ENCODE results near the gene MAGEA4.

Gene MAGEA4

DNA sequence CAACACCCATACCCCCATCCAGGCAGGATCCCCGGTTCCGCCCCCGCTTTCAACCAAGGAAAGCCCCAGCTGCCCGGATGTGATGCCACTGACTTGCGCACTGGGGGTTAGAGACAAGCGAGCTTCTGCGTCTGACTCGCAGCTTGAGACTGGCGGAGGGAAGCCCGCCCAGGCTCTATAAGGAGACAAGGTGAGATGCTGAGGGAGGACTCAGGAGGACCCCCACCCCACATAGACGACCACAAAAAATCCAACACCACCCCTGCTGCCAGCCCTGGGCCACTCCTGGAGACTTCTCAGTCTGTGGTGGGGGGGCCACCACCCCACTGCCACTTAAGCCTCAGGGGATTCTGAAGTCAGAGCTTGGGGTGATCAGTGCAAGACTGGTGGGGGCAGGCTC, at the start of gene MAGEA4:
MAGEA4 (plus strand) TSS at position 110 of the 400 bp plus-strand sequence. CDS start 10,776 bp downstream, outside the sequence.
- Histone ChIP-seq H3K79me2 (ENCODE audit: insufficient read depth, low read length) (no peaks in the 10 kb centered on the region), H2AFZ (ENCODE audit: low read depth, low read length) (no peak within 1 kb of the TSS)

DNA sequence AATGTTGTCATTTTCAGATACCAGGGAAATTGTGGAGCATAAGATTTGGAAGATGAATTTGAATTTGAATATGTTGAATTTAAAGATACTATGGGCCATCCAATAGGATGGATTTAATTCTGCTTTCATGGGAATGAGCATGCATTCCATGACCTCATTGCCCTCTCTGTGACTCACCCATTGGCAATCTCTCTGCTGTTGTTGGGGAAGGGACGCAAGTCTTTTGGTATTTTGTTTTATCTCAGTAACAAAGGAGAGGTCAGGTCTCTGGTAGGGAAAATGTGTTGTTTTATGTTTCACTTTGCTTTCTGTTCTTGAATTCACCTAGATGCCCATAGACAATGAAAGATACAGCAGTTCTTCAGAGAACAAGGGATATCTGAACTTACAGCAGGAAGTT, 42.1 kb upstream of the MAGEA4 start:
- TF ChIP-seq EZH2 (IDR thresholded peaks at IDR 0.05; ENCODE audit: borderline replicate concordance, low read depth, low read length, severe bottlenecking) = no peak
- TF ChIP-seq, protein P1, sequence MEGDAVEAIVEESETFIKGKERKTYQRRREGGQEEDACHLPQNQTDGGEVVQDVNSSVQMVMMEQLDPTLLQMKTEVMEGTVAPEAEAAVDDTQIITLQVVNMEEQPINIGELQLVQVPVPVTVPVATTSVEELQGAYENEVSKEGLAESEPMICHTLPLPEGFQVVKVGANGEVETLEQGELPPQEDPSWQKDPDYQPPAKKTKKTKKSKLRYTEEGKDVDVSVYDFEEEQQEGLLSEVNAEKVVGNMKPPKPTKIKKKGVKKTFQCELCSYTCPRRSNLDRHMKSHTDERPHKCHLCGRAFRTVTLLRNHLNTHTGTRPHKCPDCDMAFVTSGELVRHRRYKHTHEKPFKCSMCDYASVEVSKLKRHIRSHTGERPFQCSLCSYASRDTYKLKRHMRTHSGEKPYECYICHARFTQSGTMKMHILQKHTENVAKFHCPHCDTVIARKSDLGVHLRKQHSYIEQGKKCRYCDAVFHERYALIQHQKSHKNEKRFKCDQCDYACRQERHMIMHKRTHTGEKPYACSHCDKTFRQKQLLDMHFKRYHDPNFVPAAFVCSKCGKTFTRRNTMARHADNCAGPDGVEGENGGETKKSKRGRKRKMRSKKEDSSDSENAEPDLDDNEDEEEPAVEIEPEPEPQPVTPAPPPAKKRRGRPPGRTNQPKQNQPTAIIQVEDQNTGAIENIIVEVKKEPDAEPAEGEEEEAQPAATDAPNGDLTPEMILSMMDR (IDR thresholded peaks at IDR 0.05; ENCODE audit: borderline replicate concordance, extremely low read depth, low read length, poor library complexity, severe bottlenecking) = no peak
- no peaks in the 10 kb centered on the region for H3K4me1 ChIP-seq (ENCODE audit: insufficient read depth, low read length)
- no peaks in the 10 kb centered on the region for H3K9me3 ChIP-seq (ENCODE audit: insufficient read depth, low read length, severe bottlenecking)
- no peak overlapping the region for H3K27ac ChIP-seq (ENCODE audit: low read length)
- no peaks in the 10 kb centered on the region for H3K36me3 ChIP-seq (ENCODE audit: insufficient read depth, low read length)
- H3K79me2 ChIP-seq (ENCODE audit: insufficient read depth, low read length) = no peaks in the 10 kb centered on the region
- no peak overlapping the region for H3K4me2 ChIP-seq (ENCODE audit: insufficient read depth, low read length)
- ATAC-seq (ENCODE audit: insufficient read depth, low read depth) (no peak), DNase-seq (no peak)
- H2AFZ ChIP-seq (ENCODE audit: low read depth, low read length) = no peak overlapping the region
- no peaks in the 10 kb centered on the region for H4K20me1 ChIP-seq (ENCODE audit: insufficient read depth, low read length)
- H3K27me3 ChIP-seq (ENCODE audit: insufficient read depth, low read length, poor library complexity) = no peaks in the 10 kb centered on the region
- no peak overlapping the region for H3K9ac ChIP-seq (ENCODE audit: low read depth, low read length)
- H3K4me3 ChIP-seq (ENCODE audit: low read depth in 1 of 2, low read length in 2 of 2) = no peak overlapping the region

More for the DNA sequence above, at the start of gene MAGEA4:
- Histone ChIP-seq H3K36me3 (ENCODE audit: insufficient read depth, low read length) (no peaks in the 10 kb centered on the region), H3K4me3 (ENCODE audit: low read depth in 1 of 2, low read length in 2 of 2) (no peak within 1 kb of the TSS), H3K9ac (ENCODE audit: low read depth, low read length) (no peak within 1 kb of the TSS), H3K9me3 (ENCODE audit: insufficient read depth, low read length, severe bottlenecking) (no peaks in the 10 kb centered on the region), H3K27me3 (ENCODE audit: insufficient read depth, low read length, poor library complexity) (no peaks in the 10 kb centered on the region), H3K27ac (ENCODE audit: low read length) (no peak within 1 kb of the TSS), H3K4me2 (ENCODE audit: insufficient read depth, low read length) (no peak within 1 kb of the TSS), H3K4me1 (ENCODE audit: insufficient read depth, low read length) (no peaks in the 10 kb centered on the region), H4K20me1 (ENCODE audit: insufficient read depth, low read length) (no peaks in the 10 kb centered on the region)
- TF ChIP-seq, protein P1 (IDR thresholded peaks at IDR 0.05; ENCODE audit: borderline replicate concordance, extremely low read depth, low read length, poor library complexity, severe bottlenecking) = no peak
- TF ChIP-seq EZH2 (IDR thresholded peaks at IDR 0.05; ENCODE audit: borderline replicate concordance, low read depth, low read length, severe bottlenecking) = no peak
- no peak for ATAC-seq (ENCODE audit: insufficient read depth, low read depth)
- DNase-seq = no peak

DNA sequence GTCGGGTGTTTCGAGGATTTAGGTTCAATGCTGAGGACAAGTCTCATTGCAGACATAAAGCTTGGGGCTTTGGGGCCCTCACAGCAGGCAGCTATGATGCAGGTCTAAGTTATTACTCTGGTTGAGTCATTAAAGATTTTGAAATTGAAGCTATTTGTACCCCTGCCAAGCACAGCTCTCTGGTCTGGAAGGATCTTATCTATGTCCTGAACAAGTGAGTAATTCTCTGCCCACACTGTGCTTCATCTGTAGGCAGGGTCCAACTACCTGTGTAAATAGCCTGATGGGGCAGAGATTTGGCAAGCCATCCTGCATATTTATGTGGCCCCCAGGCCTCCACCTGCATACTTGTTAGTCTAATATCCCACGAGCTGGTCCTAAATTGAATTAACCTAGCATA, 41.4 kb upstream of the MAGEA4 start:
- H3K27me3 ChIP-seq (ENCODE audit: insufficient read depth, low read length, poor library complexity) = no peaks in the 10 kb centered on the region
- H3K27ac ChIP-seq (ENCODE audit: low read length) = no peak overlapping the region
- no peak overlapping the region for H3K4me2 ChIP-seq (ENCODE audit: insufficient read depth, low read length)
- ATAC-seq (ENCODE audit: insufficient read depth, low read depth) (no peak), DNase-seq (no peak)
- H3K4me1 ChIP-seq (ENCODE audit: insufficient read depth, low read length) = no peaks in the 10 kb centered on the region
- no peak for TF ChIP-seq EZH2 (IDR thresholded peaks at IDR 0.05; ENCODE audit: borderline replicate concordance, low read depth, low read length, severe bottlenecking)
- TF ChIP-seq, protein P1 (IDR thresholded peaks at IDR 0.05; ENCODE audit: borderline replicate concordance, extremely low read depth, low read length, poor library complexity, severe bottlenecking) = no peak
- no peaks in the 10 kb centered on the region for H4K20me1 ChIP-seq (ENCODE audit: insufficient read depth, low read length)
- H3K36me3 ChIP-seq (ENCODE audit: insufficient read depth, low read length) = no peaks in the 10 kb centered on the region
- H3K4me3 ChIP-seq (ENCODE audit: low read depth in 1 of 2, low read length in 2 of 2) = no peak overlapping the region
- H3K79me2 ChIP-seq (ENCODE audit: insufficient read depth, low read length) = no peaks in the 10 kb centered on the region
- no peaks in the 10 kb centered on the region for H3K9me3 ChIP-seq (ENCODE audit: insufficient read depth, low read length, severe bottlenecking)
- no peak overlapping the region for H2AFZ ChIP-seq (ENCODE audit: low read depth, low read length)
- H3K9ac ChIP-seq (ENCODE audit: low read depth, low read length) = no peak overlapping the region

GRCh38 chrX:151873096-151873495, 39.6 kb upstream of the MAGEA4 start:
- TF ChIP-seq, protein P1 (IDR thresholded peaks at IDR 0.05; ENCODE audit: borderline replicate concordance, extremely low read depth, low read length, poor library complexity, severe bottlenecking) = no peak
- no peak for TF ChIP-seq EZH2 (IDR thresholded peaks at IDR 0.05; ENCODE audit: borderline replicate concordance, low read depth, low read length, severe bottlenecking)
- Histone ChIP-seq H3K36me3 (ENCODE audit: insufficient read depth, low read length) (no peaks in the 10 kb centered on the region), H3K9ac (ENCODE audit: low read depth, low read length) (no peak overlapping the region), H3K4me2 (ENCODE audit: insufficient read depth, low read length) (no peak overlapping the region), H3K27ac (ENCODE audit: low read length) (no peak overlapping the region), H3K9me3 (ENCODE audit: insufficient read depth, low read length, severe bottlenecking) (no peaks in the 10 kb centered on the region), H3K27me3 (ENCODE audit: insufficient read depth, low read length, poor library complexity) (no peaks in the 10 kb centered on the region), H4K20me1 (ENCODE audit: insufficient read depth, low read length) (no peaks in the 10 kb centered on the region), H2AFZ (ENCODE audit: low read depth, low read length) (no peak overlapping the region), H3K4me1 (ENCODE audit: insufficient read depth, low read length) (no peaks in the 10 kb centered on the region), H3K79me2 (ENCODE audit: insufficient read depth, low read length) (no peaks in the 10 kb centered on the region), H3K4me3 (ENCODE audit: low read depth in 1 of 2, low read length in 2 of 2) (no peak overlapping the region)
- no peak for DNase-seq
- no peak for ATAC-seq (ENCODE audit: insufficient read depth, low read depth)

Measured in DND-41 (cell line).